HCT116 (cell line): ENCODE results near the gene XG.

Experiments
- CTCF ChIP-seq, 3 experiments: fragments of 200-600 bp in 1 of 3; sonication (generic) in 1 of 3; IDR thresholded peaks in 2 of 3; conservative IDR thresholded peaks in 1 of 3; 2 replicates each; pipeline ENCODE4 v1.5.1; 2012 to 2017; ENCODE audit warnings: low read depth in 2 of 3, low read length in 2 of 3, antibody characterized with exemption in 1 of 3, borderline replicate concordance in 1 of 3, control low read depth in 1 of 3, mild to moderate bottlenecking in 1 of 3, mixed read lengths in 1 of 3, mixed run types in 1 of 3, moderate library complexity in 1 of 3; ENCODE audit not compliant: insufficient read depth in 1 of 3
- EZH2 ChIP-seq: fragments of 200-600 bp; sonication (generic); IDR thresholded peaks from 2 replicates; pipeline ENCODE4 v1.6.1; 2017; ENCODE audit warnings: antibody characterized with exemption, mixed run types
- EZH2phosphoT487 ChIP-seq: fragments of 200-600 bp; IDR thresholded peaks from 2 replicates; pipeline ENCODE4 v1.6.1; 2018; ENCODE audit warnings: antibody characterized with exemption, borderline replicate concordance
- MAX ChIP-seq: IDR thresholded peaks from 2 replicates; pipeline ENCODE4 v1.6.1; 2012
- POLR2A ChIP-seq: IDR thresholded peaks from 2 replicates; pipeline ENCODE4 v1.7.0; 2011; ENCODE audit warnings: borderline replicate concordance; ENCODE audit not compliant: insufficient read depth, insufficient read length; ENCODE audit errors: extremely low read depth
- POLR2AphosphoS5 ChIP-seq: IDR thresholded peaks from 2 replicates; pipeline ENCODE4 v1.6.1; 2011; ENCODE audit warnings: mild to moderate bottlenecking, low read depth, low read length, moderate library complexity
- RAD21 ChIP-seq: IDR thresholded peaks from 2 replicates; pipeline ENCODE4 v1.6.1; 2012; ENCODE audit warnings: low read depth, mild to moderate bottlenecking
- SRF ChIP-seq: IDR thresholded peaks from 2 replicates; pipeline ENCODE4 v1.6.1; 2012; ENCODE audit warnings: low read depth
- ZBTB33 ChIP-seq: IDR thresholded peaks from 2 replicates; pipeline ENCODE4 v1.6.1; 2011; ENCODE audit warnings: mild to moderate bottlenecking, low read length, moderate library complexity; ENCODE audit not compliant: insufficient replicate concordance; ENCODE audit errors: extremely low read depth

- TF ChIP-seq CTCF (IDR thresholded peaks at IDR 0.05 in 2 of 3, conservative IDR thresholded peaks at IDR 0.05 in 1 of 3; ENCODE audit: borderline replicate concordance in 1 of 3, insufficient read depth in 1 of 3, low read depth in 2 of 3, low read length in 2 of 3) (no peak), ZBTB33 (no peak), SRF (no peak), RAD21 (no peak), POLR2A (no peak), POLR2AphosphoS5 (no peak), MAX (no peak), EZH2 (no peak), EZH2phosphoT487 (no peak)
Observed at GRCh38 chrX:2857566-2857965, 105.7 kb downstream of the XG start.
